Spleen (tissue), 11 donors: Measurements from ENCODE around the gene RARS1. TPM values are rescaled to one million over a fixed set of nuclear protein-coding genes. Genes with fewer than 3 reads are reported as not detected.

ENCODE experiments used
- DNase-seq: peaks from one replicate; pipeline ENCODE4 v3.0.0-alpha.2; 2020
- H3K27ac ChIP-seq, 8 donors: fragments of 200-600 bp; sonication (generic) in 7 of 8; 1 replicate in 4 of 8; 2 replicates in 4 of 8; pipeline versions ENCODE4 v1.5.0 to v1.8.0; 2016 to 2021; ENCODE audit warnings: inconsistent platforms in 4 of 8, mild to moderate bottlenecking in 4 of 8, moderate library complexity in 1 of 8
- H3K27me3 ChIP-seq, 7 donors: fragments of 200-600 bp; sonication (generic) in 6 of 7; replicated peaks in 1 of 7; 1 replicate in 4 of 7; 2 replicates in 3 of 7; pipeline versions ENCODE4 v1.5.0 to v1.8.0; 2016 to 2021; ENCODE audit warnings: inconsistent platforms in 3 of 7, mild to moderate bottlenecking in 1 of 7
- H3K36me3 ChIP-seq, 6 donors: fragments of 200-600 bp; sonication (generic) in 5 of 6; 1 replicate in 4 of 6; 2 replicates in 2 of 6; pipeline versions ENCODE4 v1.5.0 to v1.8.0; 2016 to 2021; ENCODE audit warnings: inconsistent platforms in 2 of 6
- H3K4me1 ChIP-seq, 6 donors: fragments of 200-600 bp; sonication (generic) in 5 of 6; 1 replicate in 3 of 6; 2 replicates in 3 of 6; pipeline versions ENCODE4 v1.5.0 to v1.8.0; 2016 to 2021; ENCODE audit warnings: inconsistent platforms in 3 of 6
- H3K4me3 ChIP-seq, 8 donors: fragments of 200-600 bp; sonication (generic) in 7 of 8; 1 replicate in 4 of 8; 2 replicates in 4 of 8; pipeline versions ENCODE4 v1.5.0 to v1.8.0; 2016 to 2021; ENCODE audit warnings: inconsistent platforms in 4 of 8, mild to moderate bottlenecking in 4 of 8, moderate library complexity in 2 of 8
- H3K9me3 ChIP-seq, 8 donors: fragments of 200-600 bp; sonication (generic) in 7 of 8; 1 replicate in 4 of 8; 2 replicates in 4 of 8; pipeline versions ENCODE4 v1.5.0 to v1.8.0; 2016 to 2021; ENCODE audit warnings: inconsistent platforms in 4 of 8
- CTCF ChIP-seq, 11 experiments: fragments of 200-600 bp in 7 of 11; fragments of 450-650 bp in 4 of 11; sonication (generic) in 4 of 11; IDR thresholded peaks in 8 of 11; conservative IDR thresholded peaks in 3 of 11; 1 replicate in 7 of 11; 2 replicates in 4 of 11; pipeline versions ENCODE4 v1.4.0 to v1.8.0; 2016 to 2021; ENCODE audit warnings: antibody characterized with exemption in 11 of 11, inconsistent platforms in 4 of 11, mild to moderate bottlenecking in 1 of 11
- POLR2A ChIP-seq, 3 donors: fragments of 450-650 bp; IDR thresholded peaks; one replicate each; pipeline ENCODE4 v1.5.1; 2017; ENCODE audit warnings: antibody characterized with exemption in 3 of 3, mild to moderate bottlenecking in 1 of 3
- POLR2AphosphoS5 ChIP-seq, 3 donors: sonication (generic); formaldehyde crosslinking; IDR thresholded peaks; one replicate each; pipeline ENCODE4 v1.5.1; 2017; ENCODE audit warnings: antibody characterized with exemption in 3 of 3
- WGBS, 5 donors: extraction: QIAGEN DNeasy Blood & Tissue Kit in 3 of 5; methylation state at CpG; one replicate each; pipeline versions ENCODE4 v1.1.5 to v1.1.7; 2013 to 2018; 5-methylcytosine and 5-hydroxymethylcytosine counted together
- intact Hi-C: fragments of 100-400 bp; cut with DNase I; formaldehyde crosslinking; loops from one replicate; pipeline ENCODE4 v1.15.0; 2023; ENCODE audit warnings: low total_unique reads
- polyA plus RNA-seq, 3 donors: library from polyadenylated mRNA; stranded (reverse); fragments of 200-250 nt; gene quantifications; one replicate each; pipeline ENCODE4 v1.2.1, GENCODE V29; 2013
- total RNA-seq, 7 donors: library from RNA; depleted of rRNA in 3 of 7; stranded (reverse); fragments of >200 nt in 3 of 7; fragmentation: NEBNext Ultra II Directional in 4 of 7; extraction: Animal tissue kit (Norgen Biotek cat#: 25700) in 4 of 7; gene quantifications; one replicate each; pipeline versions ENCODE4 v1.1.0 to v1.2.1, GENCODE V29; 2016 to 2021
- donor health status: healthy with polysubstance abuse.
- donor health status: DM: no; HTN: no; CAD: no; lungs with moderate emphysema.
- donor health status: DM: no; HTN: no; CAD: no.
- donor health status: Bipolar disorder and iron deficiency.
- donor health status: healthy.
- donor health status: DM: no; HTN: no; CAD: no.
- donor health status: DM: yes; HTN: yes; CAD: no.

The RARS1 gene
- total and polyA plus RNA-seq, 10 donors = 24.2 to 75.5 (median 60.2) TPM

- TF ChIP-seq POLR2A (IDR thresholded peaks at IDR 0.05) (no peak), POLR2AphosphoS5 (IDR thresholded peaks at IDR 0.05) (no peak), CTCF (IDR thresholded peaks at IDR 0.05 in 8 of 11, conservative IDR thresholded peaks at IDR 0.05 in 3 of 11) (no peak)
- whole genome bisulfite sequencing, 5 donors = 96 to 98% (median 97%) methylated on average over 7 of the region's 7 CpGs
- Histone ChIP-seq H3K27me3 (no peaks in the 10 kb centered on the region), H3K36me3 (peaks cover 0 to 81% (median 19%) of the 10 kb centered on the region in 6 donors), H3K4me1 (no peaks in the 10 kb centered on the region), H3K27ac (no peak overlapping the region), H3K9me3 (peaks cover 0 to under 1% (median 0%) of the 10 kb centered on the region in 8 donors), H3K4me3 (no peak overlapping the region)
- intact Hi-C loops = no loop called here
- DNase-seq = no peak
Observed at GRCh38 chr5:168549554-168549953, 63.3 kb downstream of the RARS1 start.

- intact Hi-C loops = no loop called here
- Histone ChIP-seq H3K4me1 (no peaks in the 10 kb centered on the region), H3K4me3 (no peak overlapping the region), H3K27me3 (no peaks in the 10 kb centered on the region), H3K27ac (no peak overlapping the region), H3K36me3 (peaks cover 0 to 92% (median 29%) of the 10 kb centered on the region in 6 donors), H3K9me3 (no peaks in the 10 kb centered on the region)
- TF ChIP-seq POLR2A (IDR thresholded peaks at IDR 0.05) (no peak), CTCF (IDR thresholded peaks at IDR 0.05 in 8 of 11, conservative IDR thresholded peaks at IDR 0.05 in 3 of 11) (no peak), POLR2AphosphoS5 (IDR thresholded peaks at IDR 0.05) (no peak)
- DNase-seq = no peak
Observed at GRCh38 chr5:168550656-168551055, 64.4 kb downstream of the RARS1 start.

- Histone ChIP-seq H3K4me3 (no peak overlapping the region), H3K4me1 (no peaks in the 10 kb centered on the region), H3K27ac (no peak overlapping the region), H3K27me3 (no peaks in the 10 kb centered on the region), H3K36me3 (peaks cover 0 to 93% (median 37%) of the 10 kb centered on the region in 6 donors), H3K9me3 (no peaks in the 10 kb centered on the region)
- intact Hi-C loops = no loop called here
- no peak for TF ChIP-seq POLR2A (IDR thresholded peaks at IDR 0.05)
- no peak for TF ChIP-seq CTCF (IDR thresholded peaks at IDR 0.05 in 8 of 11, conservative IDR thresholded peaks at IDR 0.05 in 3 of 11)
- TF ChIP-seq POLR2AphosphoS5 (IDR thresholded peaks at IDR 0.05) = no peak
- DNase-seq = no peak
- WGBS, 5 donors = 67 to 91% (median 89%) methylated on average over 1 of the region's 1 CpG
Observed at GRCh38 chr5:168552146-168552545, 65.9 kb downstream of the RARS1 start.

GRCh38 chr5:168553377-168554130, 67.3 kb downstream of the RARS1 start:
- H3K4me3 ChIP-seq = no peak overlapping the region
- no peak for DNase-seq
- no peak overlapping the region for H3K27ac ChIP-seq
- TF ChIP-seq CTCF (IDR thresholded peaks at IDR 0.05 in 8 of 11, conservative IDR thresholded peaks at IDR 0.05 in 3 of 11) (no peak), POLR2A (IDR thresholded peaks at IDR 0.05) (no peak)
- H3K27me3 ChIP-seq = no peaks in the 10 kb centered on the region
- H3K4me1 ChIP-seq = no peaks in the 10 kb centered on the region
- 90 to 96% (median 91%) methylated on average over 2 of the region's 2 CpGs for WGBS, 5 donors
- H3K9me3 ChIP-seq = no peaks in the 10 kb centered on the region
- intact Hi-C loops = no loop called here
- peaks cover 0 to 98% (median 48%) of the 10 kb centered on the region in 6 donors for H3K36me3 ChIP-seq
